H7 (cell line): Measurements from ENCODE around the gene SPAG8. TPM values are rescaled to one million over a fixed set of nuclear protein-coding genes. Genes with fewer than 3 reads are reported as not detected.

Experiments
- DNase-seq: peaks from one replicate; pipeline ENCODE4 v3.0.0; 2012
- H3K27me3 ChIP-seq: 2 replicates; pipeline ENCODE4 v1.6.0; 2011; ENCODE audit warnings: mild to moderate bottlenecking, low read length; ENCODE audit not compliant: control insufficient read depth, insufficient read depth
- H3K36me3 ChIP-seq: replicated peaks from 2 replicates; pipeline ENCODE4 v1.5.1; 2011; ENCODE audit warnings: low read length; ENCODE audit not compliant: control insufficient read depth, insufficient read depth
- H3K4me3 ChIP-seq: 2 replicates; pipeline ENCODE4 v1.5.1; 2011; ENCODE audit warnings: low read depth, mild to moderate bottlenecking, control low read depth, low read length, moderate library complexity; ENCODE audit not compliant: insufficient read depth
- total RNA-seq: library from RNA; depleted of rRNA; stranded (reverse); fragments of >200 nt; shearing (Covaris generic); gene quantifications from 2 replicates; pipeline ENCODE4 v1.2.3, GENCODE V29; 2014

SPAG8 gene
- total RNA-seq, 1 experiment from 2014 or later = 0.55 TPM

DNA sequence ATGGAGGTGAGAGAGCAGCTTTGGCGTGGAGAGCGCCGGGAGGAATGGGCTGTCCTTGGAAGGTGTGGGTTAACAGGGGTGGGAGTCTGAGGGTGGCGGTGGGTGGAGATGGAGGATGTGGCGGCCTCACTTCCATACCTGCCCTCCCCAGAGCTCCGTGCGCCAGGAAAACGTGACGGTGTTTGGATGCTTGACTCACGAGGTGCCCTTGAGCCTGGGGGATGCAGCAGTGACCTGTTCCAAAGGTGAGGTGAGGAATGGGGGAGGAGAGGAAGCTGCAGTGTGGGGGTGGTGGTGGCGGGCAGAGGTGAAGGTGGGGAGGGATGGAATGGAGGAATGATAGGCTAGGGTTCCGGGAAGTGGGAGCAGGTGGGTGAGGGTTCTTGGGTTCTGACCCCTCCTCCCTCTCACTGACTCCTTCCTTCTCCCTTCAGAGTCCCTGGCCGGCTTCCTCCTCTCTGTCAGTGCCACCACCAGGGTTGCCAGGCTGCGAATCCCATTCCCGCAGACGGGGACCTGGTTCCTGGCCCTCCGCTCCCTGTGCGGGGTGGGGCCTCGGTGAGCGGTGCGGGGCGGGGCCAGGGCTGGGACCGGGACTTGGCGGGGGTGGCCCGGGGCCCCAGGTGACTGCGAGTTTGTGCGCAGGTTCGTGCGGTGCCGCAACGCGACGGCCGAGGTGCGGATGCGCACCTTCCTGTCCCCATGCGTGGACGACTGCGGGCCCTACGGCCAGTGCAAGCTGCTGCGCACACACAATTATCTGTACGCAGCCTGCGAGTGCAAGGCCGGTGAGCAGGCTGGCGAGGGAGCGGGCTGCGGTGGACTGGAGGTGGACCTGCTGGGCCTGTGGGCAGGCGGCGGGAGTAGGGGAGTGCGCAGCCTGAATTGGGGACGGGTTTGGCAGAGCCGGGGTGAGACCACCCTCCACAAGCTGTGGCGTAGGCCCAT is 34.0 kb upstream of the SPAG8 start:
- H3K36me3 ChIP-seq = no peaks in the 10 kb centered on the region; the same call in 1 of the 2 replicates

DNA sequence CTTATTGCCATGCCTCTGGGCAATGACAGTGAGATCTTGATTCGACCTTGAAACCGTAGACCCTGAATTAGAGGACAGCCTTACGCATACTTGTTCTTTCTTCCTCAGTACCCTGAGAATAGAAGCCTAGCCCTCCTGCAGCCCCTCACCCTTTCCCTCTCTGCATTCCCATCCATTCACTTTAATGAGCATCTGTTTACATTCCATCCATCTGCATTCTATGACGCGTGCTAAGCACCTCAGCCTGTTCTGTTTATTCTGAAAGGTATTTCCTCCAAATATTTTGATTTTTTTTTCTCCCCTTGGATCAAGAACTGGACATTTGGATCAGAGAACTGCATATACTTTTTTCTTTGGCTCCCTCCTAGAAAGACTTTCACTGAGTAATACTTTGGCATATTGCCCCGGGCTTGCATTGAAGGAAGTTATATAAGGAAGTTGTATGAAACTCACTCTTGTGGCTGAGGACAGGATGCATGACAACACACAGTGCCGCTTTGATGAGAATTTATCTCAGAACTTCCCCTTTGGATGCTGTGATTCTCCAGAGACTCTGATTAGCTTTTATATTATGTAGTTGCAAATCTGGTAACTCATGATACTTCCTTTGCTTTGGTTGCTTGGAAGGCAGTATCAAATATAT is 32.7 kb upstream of the SPAG8 start:
- peak; percentile 64 for DNase-seq
- no peak overlapping the region for H3K4me3 ChIP-seq
- H3K36me3 ChIP-seq = no peaks in the 10 kb centered on the region; the same call in 1 of the 2 replicates
- peaks cover 19% of the 10 kb centered on the region; the same call in 1 of the 2 replicates for H3K27me3 ChIP-seq

More for the DNA sequence above, 34.0 kb upstream of the SPAG8 start:
- peak; percentile 93 for DNase-seq
- Histone ChIP-seq H3K27me3 (peaks cover 19% of the 10 kb centered on the region; the same call in 1 of the 2 replicates), H3K4me3 (peak overlapping the region; percentile 64)

DNA sequence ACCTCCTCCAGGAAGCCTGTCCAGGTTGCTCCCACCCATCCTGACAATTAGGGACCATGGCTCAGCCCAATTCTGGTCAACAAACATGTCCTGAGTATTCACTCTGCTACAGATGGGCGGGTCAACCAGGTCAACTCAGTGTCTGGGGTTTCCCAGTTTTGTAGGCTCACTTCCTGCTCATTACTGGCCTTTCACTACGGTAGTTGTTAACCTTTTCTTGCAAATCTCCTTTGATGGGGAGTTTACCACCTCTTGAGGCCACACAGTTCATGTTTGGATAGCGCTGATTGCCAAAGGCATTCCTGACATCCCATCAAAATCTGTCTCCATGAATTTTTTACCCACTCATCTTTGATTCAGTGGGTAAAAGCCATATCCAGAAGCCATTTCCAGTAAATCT is 30.7 kb upstream of the SPAG8 start:
- Histone ChIP-seq H3K27me3 (peaks cover 19% of the 10 kb centered on the region; the same call in 1 of the 2 replicates), H3K36me3 (no peaks in the 10 kb centered on the region; the same call in 1 of the 2 replicates), H3K4me3 (no peak overlapping the region)
- no peak for DNase-seq

DNA sequence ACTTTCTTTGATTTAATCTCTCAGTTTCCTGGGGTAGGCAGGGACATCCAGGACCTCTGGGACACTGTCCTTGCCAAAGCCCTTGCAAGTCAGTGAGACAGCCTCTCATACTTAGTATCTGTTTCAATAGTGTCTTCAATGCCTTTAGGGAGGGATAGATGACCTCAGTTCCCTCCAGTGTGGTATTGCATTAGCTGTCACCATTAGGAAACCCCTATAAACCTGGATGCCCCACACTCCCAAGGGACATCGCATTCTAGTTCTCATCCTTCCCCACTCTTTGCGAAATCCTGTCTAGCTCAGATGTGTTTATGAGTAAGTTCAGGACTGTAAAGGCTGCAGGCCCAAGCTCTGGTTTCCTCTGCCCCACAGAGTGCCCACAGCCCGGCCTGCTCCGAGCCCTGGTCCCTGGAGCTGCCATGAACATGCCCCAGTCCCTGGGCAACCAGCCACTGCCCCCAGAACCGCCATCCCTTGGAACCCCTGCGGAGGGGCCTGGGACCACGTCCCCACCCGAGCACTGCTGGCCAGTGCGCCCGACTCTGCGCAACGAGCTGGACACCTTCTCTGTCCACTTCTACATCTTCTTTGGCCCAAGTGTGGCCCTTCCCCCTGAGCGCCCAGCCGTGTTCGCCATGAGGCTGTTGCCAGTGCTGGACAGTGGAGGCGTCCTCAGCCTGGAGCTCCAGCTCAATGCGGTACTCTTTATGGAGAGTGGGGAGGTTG is 30.1 kb upstream of the SPAG8 start:
- no peak for DNase-seq
- Histone ChIP-seq H3K27me3 (peaks cover 17% of the 10 kb centered on the region; the same call in 1 of the 2 replicates), H3K4me3 (no peak overlapping the region), H3K36me3 (no peaks in the 10 kb centered on the region; the same call in 1 of the 2 replicates)

DNA sequence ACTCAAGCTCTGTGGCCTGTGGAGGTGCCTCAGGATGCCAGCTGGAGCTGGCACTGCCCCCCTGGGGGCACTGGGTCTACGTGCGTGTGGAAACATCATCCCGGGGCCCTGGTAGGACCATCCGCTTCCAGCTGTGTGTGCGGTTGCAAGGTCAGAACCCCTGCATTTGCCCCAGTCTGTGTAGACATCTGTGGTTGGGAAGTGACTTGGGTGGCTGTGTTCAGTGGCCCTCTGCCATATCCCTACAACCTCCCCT is 29.5 kb upstream of the SPAG8 start:
- no peak for DNase-seq
- H3K4me3 ChIP-seq = no peak overlapping the region
- H3K36me3 ChIP-seq = no peaks in the 10 kb centered on the region; the same call in 1 of the 2 replicates
- H3K27me3 ChIP-seq = peaks cover 11% of the 10 kb centered on the region; the same call in 1 of the 2 replicates

DNA sequence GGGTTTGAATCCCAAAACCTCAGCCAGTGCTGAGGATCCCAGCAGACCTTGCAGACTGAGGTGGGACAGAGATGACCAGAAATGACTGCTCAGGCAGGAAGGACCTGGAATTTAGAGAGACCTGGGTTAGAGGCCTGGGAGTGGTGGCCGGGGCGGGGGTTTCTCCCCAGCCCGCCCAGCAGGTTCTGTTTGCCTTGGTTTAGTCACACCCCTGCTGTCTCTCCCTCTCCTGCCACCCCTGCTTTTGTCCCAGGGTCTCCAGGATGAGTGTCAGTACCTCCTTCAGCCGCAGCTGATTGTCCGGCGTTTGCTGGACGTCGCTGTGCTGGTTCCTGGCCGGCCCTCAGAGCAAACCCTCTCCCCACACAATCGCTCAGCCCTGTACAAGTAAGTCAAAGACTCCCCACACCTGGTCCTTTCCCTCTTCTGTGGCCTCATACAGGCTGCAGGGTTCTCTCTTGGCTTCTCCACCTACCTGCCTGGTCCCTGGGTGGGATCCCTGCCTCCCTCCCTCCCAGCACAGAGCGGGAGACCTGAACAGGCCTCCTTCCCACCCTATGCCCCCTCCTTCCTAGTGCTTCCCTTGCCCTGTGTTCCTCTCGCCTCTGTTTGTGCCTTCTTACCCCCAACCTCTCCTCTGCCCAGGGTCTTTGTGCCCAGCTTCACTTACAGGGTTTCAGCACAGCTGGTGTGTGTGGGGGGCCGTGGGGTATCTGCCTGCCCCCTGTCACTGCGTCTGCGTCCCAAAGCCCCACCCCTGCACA is 29.0 kb upstream of the SPAG8 start:
- H3K4me3 ChIP-seq = no peak overlapping the region
- no peak for DNase-seq
- H3K36me3 ChIP-seq = no peaks in the 10 kb centered on the region; the same call in 1 of the 2 replicates
- H3K27me3 ChIP-seq = peaks cover 6% of the 10 kb centered on the region; the same call in 1 of the 2 replicates

DNA sequence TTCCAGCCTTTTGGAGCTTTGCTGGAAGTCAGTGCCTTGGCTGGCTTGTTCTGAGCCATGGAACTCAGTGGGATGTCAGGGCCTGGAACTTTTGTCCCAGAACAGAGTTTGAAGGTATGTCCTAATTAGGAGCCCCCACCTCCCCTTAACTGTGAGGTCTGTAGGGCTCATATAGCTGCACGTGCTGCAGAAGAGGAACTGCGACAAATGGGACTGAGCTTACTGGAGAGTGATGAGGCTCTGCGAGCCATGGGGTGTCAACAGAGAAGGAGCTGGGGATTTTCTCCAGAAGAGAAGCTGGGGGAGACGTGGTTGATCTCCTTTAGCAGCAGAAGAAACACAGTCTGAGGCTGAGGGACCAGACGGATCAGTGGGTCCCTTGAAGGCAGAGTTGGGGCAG is 27.9 kb upstream of the SPAG8 start:
- no peaks in the 10 kb centered on the region; the same call in 1 of the 2 replicates for H3K27me3 ChIP-seq
- H3K4me3 ChIP-seq = no peak overlapping the region
- no peaks in the 10 kb centered on the region; the same call in 1 of the 2 replicates for H3K36me3 ChIP-seq
- no peak for DNase-seq

DNA sequence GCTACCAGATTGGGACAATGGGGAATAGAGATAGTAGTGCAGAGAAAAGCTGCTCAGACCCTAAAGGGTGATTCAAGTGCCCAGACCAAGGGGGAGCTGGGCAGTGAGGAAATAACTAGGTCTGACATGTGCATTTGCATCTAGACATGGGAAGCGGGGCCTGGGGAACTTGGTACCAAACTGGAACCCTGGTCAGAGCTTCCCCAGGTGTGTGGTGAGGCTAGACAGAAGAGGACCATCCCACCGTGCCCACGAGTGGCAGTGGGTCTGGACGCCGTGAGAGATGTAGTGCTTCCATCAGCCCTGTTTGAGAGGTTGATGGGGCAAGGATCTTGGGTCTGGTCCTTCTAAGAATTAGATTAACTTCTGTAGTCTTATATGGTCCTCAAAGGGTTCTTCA is 24.5 kb upstream of the SPAG8 start:
- Histone ChIP-seq H3K27me3 (no peaks in the 10 kb centered on the region; the same call in 1 of the 2 replicates), H3K4me3 (no peak overlapping the region), H3K36me3 (no peaks in the 10 kb centered on the region; the same call in 1 of the 2 replicates)
- DNase-seq = no peak

DNA sequence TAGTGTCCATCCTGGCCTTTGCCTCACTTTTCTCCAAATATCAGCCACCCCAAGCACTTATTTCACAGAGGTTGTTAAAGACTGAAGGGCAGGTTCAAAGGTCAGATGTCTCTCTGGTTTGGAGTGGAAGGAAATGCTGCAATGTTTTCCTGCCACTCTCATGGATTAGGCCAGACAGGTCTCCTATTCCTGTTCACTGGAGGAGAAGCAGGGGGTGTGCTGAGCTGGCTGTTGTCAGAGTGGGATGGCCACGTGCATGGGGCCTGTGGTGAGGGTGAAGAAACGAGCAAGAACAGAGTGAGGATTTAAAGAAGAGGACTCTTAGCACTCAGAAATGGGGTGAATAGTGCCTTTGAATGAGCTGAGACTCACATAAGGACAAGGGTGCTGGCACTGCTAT is 23.7 kb upstream of the SPAG8 start:
- DNase-seq = no peak
- Histone ChIP-seq H3K27me3 (no peaks in the 10 kb centered on the region; the same call in 1 of the 2 replicates), H3K4me3 (no peak overlapping the region), H3K36me3 (no peaks in the 10 kb centered on the region; the same call in 1 of the 2 replicates)

DNA sequence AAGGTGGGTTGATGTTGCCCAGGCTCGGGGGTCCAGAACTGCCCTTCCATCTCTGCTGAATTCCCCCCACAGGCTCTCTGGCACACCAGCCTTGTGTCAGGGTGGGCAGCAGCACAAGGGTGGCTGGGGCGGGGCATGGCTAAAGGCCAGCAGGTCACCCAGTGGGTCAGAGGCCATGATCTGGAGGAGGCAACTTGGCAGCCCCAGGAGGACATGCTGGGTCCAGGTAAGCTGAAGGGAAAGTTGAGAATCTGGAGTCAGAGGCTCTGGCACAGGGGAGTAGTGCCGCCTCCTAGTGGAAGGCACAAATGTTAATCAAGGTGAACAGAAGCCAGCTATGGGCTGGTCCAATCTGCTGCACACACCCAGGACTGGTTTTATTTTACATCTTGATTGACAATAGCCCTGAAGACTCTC is 23.2 kb upstream of the SPAG8 start:
- no peak overlapping the region for H3K4me3 ChIP-seq
- no peaks in the 10 kb centered on the region; the same call in 1 of the 2 replicates for H3K27me3 ChIP-seq
- DNase-seq = peak; percentile 81
- no peaks in the 10 kb centered on the region; the same call in 1 of the 2 replicates for H3K36me3 ChIP-seq

DNA sequence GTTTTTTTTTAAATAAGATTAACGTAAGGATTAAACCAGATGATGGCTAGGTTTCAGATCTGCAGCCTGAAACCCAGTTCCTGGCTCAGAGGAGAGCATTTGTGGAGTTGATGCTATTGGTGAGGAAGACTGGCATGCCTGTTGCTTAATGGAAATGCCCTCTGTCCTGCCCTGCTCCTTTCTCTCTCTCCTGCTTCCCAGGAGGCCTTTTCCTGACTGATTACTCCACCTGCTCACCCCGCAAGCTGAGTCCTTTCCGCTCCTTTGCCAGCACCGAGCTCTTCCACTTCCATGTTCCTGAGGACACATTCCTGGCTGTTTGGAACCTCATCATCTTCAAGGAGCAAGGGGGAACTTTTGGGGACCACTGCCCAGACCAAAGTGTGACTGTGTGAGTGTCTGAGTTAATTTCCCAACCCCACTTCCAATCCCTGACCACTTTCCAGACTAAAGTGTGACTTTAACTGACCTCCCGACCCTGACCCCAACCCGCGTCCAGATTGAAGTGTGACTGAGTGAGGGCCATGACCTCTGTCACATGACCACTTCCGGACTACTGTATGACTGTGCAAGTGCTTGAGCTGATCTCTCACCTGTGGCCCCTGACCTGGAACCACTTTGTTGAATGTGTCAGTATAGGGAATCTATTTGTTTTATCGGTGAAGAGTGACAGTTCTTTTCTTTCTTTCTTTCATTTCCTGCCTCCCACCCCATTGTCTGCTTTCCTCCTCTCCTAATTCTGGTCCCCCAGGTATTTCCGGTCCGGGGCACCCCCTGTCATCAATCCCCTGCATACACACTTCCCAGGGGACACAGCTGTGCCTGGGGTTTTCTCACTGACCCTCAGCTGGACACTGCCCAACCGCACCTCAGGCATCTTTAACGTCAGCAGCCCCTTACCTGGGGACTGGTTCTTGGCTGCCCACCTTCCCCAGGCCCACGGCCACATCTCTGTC is 22.5 kb upstream of the SPAG8 start:
- H3K4me3 ChIP-seq = no peak overlapping the region
- no peak for DNase-seq
- H3K27me3 ChIP-seq = no peaks in the 10 kb centered on the region; the same call in 1 of the 2 replicates
- no peaks in the 10 kb centered on the region; the same call in 1 of the 2 replicates for H3K36me3 ChIP-seq

DNA sequence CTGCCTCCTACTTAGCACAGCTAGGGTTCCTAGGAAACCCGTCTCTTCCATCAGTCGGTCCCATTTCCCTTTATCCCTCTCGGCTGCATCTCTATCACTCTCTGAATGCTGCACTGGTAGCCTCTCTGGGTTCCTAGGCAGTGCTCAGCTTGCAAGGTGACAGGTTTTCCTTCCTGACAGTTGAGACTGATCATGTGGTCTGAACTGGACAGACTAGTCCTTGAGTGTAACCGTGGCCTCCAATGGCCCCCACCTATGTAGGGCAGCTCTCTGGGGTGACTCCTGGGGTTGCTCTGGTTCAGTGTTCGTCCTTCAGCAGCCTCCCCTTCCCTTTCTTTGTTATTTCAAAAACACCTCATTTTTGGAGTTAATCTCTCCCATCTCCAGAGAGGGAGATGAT is 20.8 kb upstream of the SPAG8 start:
- no peak for DNase-seq
- Histone ChIP-seq H3K36me3 (no peaks in the 10 kb centered on the region; the same call in 1 of the 2 replicates), H3K4me3 (no peak overlapping the region), H3K27me3 (no peaks in the 10 kb centered on the region; the same call in 1 of the 2 replicates)

DNA sequence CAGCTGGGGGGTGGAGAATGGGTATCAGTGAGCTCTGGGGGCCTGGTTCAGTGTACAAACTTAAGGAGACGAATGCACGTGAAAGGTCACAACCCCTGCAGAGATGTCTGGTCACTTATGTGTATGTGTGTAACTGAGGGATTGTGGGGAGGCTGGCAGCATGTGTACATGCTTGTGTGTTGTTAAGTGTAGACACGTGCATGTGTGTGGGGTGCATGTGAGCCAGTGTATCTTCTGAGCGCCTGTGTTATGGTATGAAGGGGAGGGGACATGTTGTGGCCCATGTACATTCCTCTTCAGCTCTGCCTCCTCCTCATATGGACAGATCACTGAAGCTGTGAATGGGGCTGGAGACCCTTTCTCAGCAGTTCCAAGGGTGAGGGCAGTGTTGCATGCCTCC is 19.0 kb upstream of the SPAG8 start:
- Histone ChIP-seq H3K4me3 (no peak overlapping the region), H3K27me3 (no peaks in the 10 kb centered on the region; the same call in 1 of the 2 replicates), H3K36me3 (no peaks in the 10 kb centered on the region; the same call in 1 of the 2 replicates)
- DNase-seq = no peak
